ENCODE results near the gene YTHDF2. TPM values are rescaled to one million over a fixed set of nuclear protein-coding genes. Genes with fewer than 3 reads are reported as not detected.

Gene YTHDF2
- total RNA-seq, 1 experiment from 2014 or later = 90.6 TPM

GRCh38 chr1:28817133-28817532 is 80.4 kb downstream of the YTHDF2 start:
- Histone ChIP-seq H4K20me1 (ENCODE audit: insufficient read depth) (no peaks in the 10 kb centered on the region), H3K9me3 (ENCODE audit: control insufficient read depth in 1 of 2, insufficient read depth in 1 of 2, low read depth in 1 of 2, low read length in 2 of 2) (no peaks in the 10 kb centered on the region), H3K4me1 (ENCODE audit: control insufficient read depth in 1 of 2, insufficient read depth in 2 of 2, low read length in 2 of 2) (no peaks in the 10 kb centered on the region), H3K4me2 (ENCODE audit: low read length) (no peak overlapping the region), H3K27ac (ENCODE audit: low read depth, low read length) (no peak overlapping the region), H3K9me2 (ENCODE audit: insufficient read depth) (no peaks in the 10 kb centered on the region), H3K27me3 (ENCODE audit: insufficient read depth, low read length) (no peaks in the 10 kb centered on the region), H3K4me3 (replicated peaks in 1 of 2; ENCODE audit: low read depth in 1 of 2, low read length in 2 of 2) (no peak overlapping the region), H3K79me2 (ENCODE audit: insufficient read depth, low read length) (no peaks in the 10 kb centered on the region), H2AFZ (ENCODE audit: low read depth, low read length, poor library complexity, severe bottlenecking) (no peak overlapping the region), H3K36me3 (ENCODE audit: control insufficient read depth in 1 of 2, insufficient read depth in 2 of 2, low read length in 2 of 2) (no peaks in the 10 kb centered on the region), H3K9ac (ENCODE audit: low read length) (no peak overlapping the region)
- TF ChIP-seq EZH2 (IDR thresholded peaks at IDR 0.05) (no peak), EGR1 (IDR thresholded peaks at IDR 0.05; ENCODE audit: low read depth) (no peak), EZH2phosphoT487 (IDR thresholded peaks at IDR 0.05; ENCODE audit: borderline replicate concordance) (no peak), RAD21 (IDR thresholded peaks at IDR 0.05; ENCODE audit: low read depth) (no peak), POLR2AphosphoS5 (IDR thresholded peaks at IDR 0.05; ENCODE audit: low read depth, low read length) (no peak)
- POLR2A ChIA-PET = no interaction called here
- no TSS peak for BruUV-seq (replicated peaks)
- ATAC-seq = no peak
- CTCF ChIA-PET = no interaction called here
- DNase-seq (ENCODE audit: low read depth, low spot score) = no peak
- intact Hi-C loops (cut with micrococcal nuclease) = no loop called here
- RAD21 ChIA-PET (ENCODE audit: low non-redundant PET in 1 of 2, low total read pairs in 2 of 2, uncharacterized antibody in 2 of 2, unreplicated experiment in 2 of 2) = no interaction called here

- ATAC-seq (no peak), DNase-seq (ENCODE audit: low read depth, low spot score) (no peak)
- no peaks in the 10 kb centered on the region for H3K36me3 ChIP-seq (ENCODE audit: control insufficient read depth in 1 of 2, insufficient read depth in 2 of 2, low read length in 2 of 2)
- no peaks in the 10 kb centered on the region for H3K9me3 ChIP-seq (ENCODE audit: control insufficient read depth in 1 of 2, insufficient read depth in 1 of 2, low read depth in 1 of 2, low read length in 2 of 2)
- BruUV-seq (replicated peaks) = no TSS peak
- H3K9ac ChIP-seq (ENCODE audit: low read length) = no peak overlapping the region
- H3K79me2 ChIP-seq (ENCODE audit: insufficient read depth, low read length) = no peaks in the 10 kb centered on the region
- no peaks in the 10 kb centered on the region for H3K9me2 ChIP-seq (ENCODE audit: insufficient read depth)
- ChIA-PET RAD21 (ENCODE audit: low non-redundant PET in 1 of 2, low total read pairs in 2 of 2, uncharacterized antibody in 2 of 2, unreplicated experiment in 2 of 2) (no interaction called here), POLR2A (no interaction called here), CTCF (no interaction called here)
- no peak overlapping the region for H3K27ac ChIP-seq (ENCODE audit: low read depth, low read length)
- TF ChIP-seq SIN3A (IDR thresholded peaks at IDR 0.05; ENCODE audit: low read depth) = no peak
- TF ChIP-seq SP1 (IDR thresholded peaks at IDR 0.05; ENCODE audit: low read depth) = no peak
- no peak for TF ChIP-seq FOSL1 (IDR thresholded peaks at IDR 0.05; ENCODE audit: low read depth)
- TF ChIP-seq POLR2AphosphoS5 (IDR thresholded peaks at IDR 0.05; ENCODE audit: low read depth, low read length) = no peak
- no peak for TF ChIP-seq EZH2phosphoT487 (IDR thresholded peaks at IDR 0.05; ENCODE audit: borderline replicate concordance)
- no peak for TF ChIP-seq ELF1 (IDR thresholded peaks at IDR 0.05; ENCODE audit: borderline replicate concordance, low read depth)
- TF ChIP-seq POLR2A (IDR thresholded peaks at IDR 0.05; ENCODE audit: borderline replicate concordance, extremely low read depth, insufficient read depth, insufficient read length) = no peak
- no peaks in the 10 kb centered on the region for H3K4me1 ChIP-seq (ENCODE audit: control insufficient read depth in 1 of 2, insufficient read depth in 2 of 2, low read length in 2 of 2)
- H3K27me3 ChIP-seq (ENCODE audit: insufficient read depth, low read length) = no peaks in the 10 kb centered on the region
- no peak overlapping the region for H2AFZ ChIP-seq (ENCODE audit: low read depth, low read length, poor library complexity, severe bottlenecking)
- H3K4me3 ChIP-seq (replicated peaks in 1 of 2; ENCODE audit: low read depth in 1 of 2, low read length in 2 of 2) = no peak overlapping the region
- H4K20me1 ChIP-seq (ENCODE audit: insufficient read depth) = no peaks in the 10 kb centered on the region
- H3K4me2 ChIP-seq (ENCODE audit: low read length) = no peak overlapping the region
- intact Hi-C loops (cut with micrococcal nuclease) = no loop called here
Observed at GRCh38 chr1:28819020-28819419, 82.3 kb downstream of the YTHDF2 start.

Other genes with a start within 250 kb of the YTHDF2 start
- gene RCC1, start 230.9 kb upstream of the YTHDF2 start, total RNA-seq (2021; ENCODE audit: unreplicated experiment) = 124 TPM
- gene TRNAU1AP, start 183.9 kb upstream of the YTHDF2 start, total RNA-seq (2021; ENCODE audit: unreplicated experiment) = 29.7 TPM
- gene RAB42, start 144.7 kb upstream of the YTHDF2 start, total RNA-seq (2021; ENCODE audit: unreplicated experiment) = not detected
- gene TAF12, start 93.9 kb upstream of the YTHDF2 start, total RNA-seq (2021; ENCODE audit: unreplicated experiment) = 39.0 TPM
- not detected for gene RNU11, start 88.3 kb upstream of the YTHDF2 start, total RNA-seq (2021; ENCODE audit: unreplicated experiment)
- 19.8 TPM for gene GMEB1, start 68.2 kb upstream of the YTHDF2 start, total RNA-seq (2021; ENCODE audit: unreplicated experiment)
- not detected for gene OPRD1, start 75.2 kb downstream of the YTHDF2 start, total RNA-seq (2021; ENCODE audit: unreplicated experiment)
- 41.7 TPM for gene EPB41, start 177.6 kb downstream of the YTHDF2 start, total RNA-seq (2021; ENCODE audit: unreplicated experiment)